Stimulated activated naive CD8-positive, alpha-beta T cell treated with anti-CD3 and anti-CD28 coated beads, Interleukin-15, amount 100 ng/mL, for 72 hours (primary cell): ENCODE data around the gene ABHD16A.

Experiments
- ATAC-seq: fragments of 150-1000 bp; cut with Tn5 transposase; 2 replicates; pipeline ENCODE4 v1.10.0; 2021; ENCODE audit warnings: mild to moderate bottlenecking, moderate library complexity
- DNase-seq, 2 donors: peaks; one replicate each; pipeline ENCODE4 v3.0.0; 2021 to 2022
- H3K27ac Mint-ChIP-seq, 2 donors: one replicate each; pipeline ENCODE4 v1.8.0; 2022; ENCODE audit warnings: mild to moderate bottlenecking in 2 of 2, mixed read lengths in 2 of 2, moderate library complexity in 2 of 2
- H3K27me3 Mint-ChIP-seq: one replicate; pipeline ENCODE4 v1.8.0; 2022; ENCODE audit warnings: mixed read lengths
- H3K4me1 Mint-ChIP-seq: one replicate; pipeline ENCODE4 v1.8.0; 2022; ENCODE audit warnings: mild to moderate bottlenecking, mixed read lengths
- H3K4me3 Mint-ChIP-seq, 2 donors: one replicate each; pipeline ENCODE4 v1.8.0; 2022; ENCODE audit warnings: mild to moderate bottlenecking in 2 of 2, mixed read lengths in 2 of 2, moderate library complexity in 1 of 2
- H3K9me3 Mint-ChIP-seq, 2 donors: one replicate each; pipeline ENCODE4 v1.8.0; 2022; ENCODE audit warnings: mixed read lengths in 2 of 2

The ABHD16A gene

GRCh38 chr6:31690231-31691077 is 12.7 kb downstream of the ABHD16A start:
- ATAC-seq: no peak
- Mint-ChIP-seq H3K4me3 (no peak overlapping the region), H3K27me3 (no peaks in the 10 kb centered on the region), H3K4me1 (peaks cover 13% of the 10 kb centered on the region), H3K27ac (peak overlapping the region; percentile 57 to 59), H3K9me3 (no peaks in the 10 kb centered on the region)
- DNase-seq: no peak

GRCh38 chr6:31689249-31690110 is 13.6 kb downstream of the ABHD16A start:
- DNase-seq (no peak), ATAC-seq (peak; percentile 62)
- peak overlapping the region in 1 of 2 donors; percentile 28 for H3K27ac Mint-ChIP-seq
- no peaks in the 10 kb centered on the region for H3K27me3 Mint-ChIP-seq
- no peaks in the 10 kb centered on the region for H3K9me3 Mint-ChIP-seq
- H3K4me1 Mint-ChIP-seq: peaks cover 13% of the 10 kb centered on the region
- no peak overlapping the region for H3K4me3 Mint-ChIP-seq

GRCh38 chr6:31687860-31688693 is 15.0 kb downstream of the ABHD16A start:
- no peak for DNase-seq

DNA sequence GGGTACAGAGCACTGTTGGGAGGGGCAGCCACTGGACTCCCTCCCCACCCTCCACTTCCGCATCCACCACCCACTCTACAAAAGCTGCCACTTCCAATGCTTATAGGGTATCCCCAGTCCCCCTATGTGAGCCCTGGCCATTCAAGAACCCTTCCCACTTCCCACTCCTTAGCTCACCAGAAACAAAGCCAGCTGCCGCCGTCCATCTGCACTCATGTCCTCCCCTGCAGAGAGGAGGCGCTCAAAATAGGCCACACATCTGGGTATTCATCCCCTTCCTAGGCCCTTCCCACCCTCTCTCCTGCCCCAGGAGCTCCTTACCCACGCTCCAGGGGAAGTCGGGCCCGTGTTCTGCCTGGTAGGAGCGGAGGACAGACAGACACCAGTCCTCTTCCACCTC is 15.8 kb downstream of the ABHD16A start:
- no peak overlapping the region for H3K27ac Mint-ChIP-seq
- no peak for DNase-seq
- no peaks in the 10 kb centered on the region for H3K27me3 Mint-ChIP-seq

More at GRCh38 chr6:31687860-31688693, 15.0 kb downstream of the ABHD16A start:
- H3K27me3 Mint-ChIP-seq: no peaks in the 10 kb centered on the region
- peaks cover 13% of the 10 kb centered on the region for H3K4me1 Mint-ChIP-seq
- H3K9me3 Mint-ChIP-seq: no peaks in the 10 kb centered on the region
- no peak overlapping the region for H3K4me3 Mint-ChIP-seq
- ATAC-seq: no peak
- H3K27ac Mint-ChIP-seq: peak overlapping the region in 1 of 2 donors; percentile 24

DNA sequence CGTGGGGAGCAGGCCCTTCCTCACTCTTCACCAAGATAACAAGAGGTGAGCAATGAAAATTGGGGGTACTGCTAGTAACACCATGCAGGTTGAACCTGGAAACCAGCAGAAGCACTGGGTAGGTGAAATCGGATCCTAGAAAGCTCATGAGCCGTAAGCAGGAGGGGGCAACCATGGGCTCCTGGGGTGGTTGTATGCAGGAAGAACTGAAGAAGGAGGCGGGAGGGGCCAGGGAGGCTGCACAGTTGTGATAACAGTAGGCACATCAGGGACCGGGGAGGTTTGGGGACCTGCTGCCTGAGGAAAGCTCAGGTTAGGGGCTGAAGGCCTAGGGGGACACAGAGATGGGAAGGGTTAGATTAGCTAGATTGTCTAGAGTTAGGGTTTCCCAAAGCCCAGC is 16.6 kb downstream of the ABHD16A start:
- no peak overlapping the region for H3K4me3 Mint-ChIP-seq
- peak overlapping the region in 1 of 2 donors; percentile 59 for H3K27ac Mint-ChIP-seq
- H3K4me1 Mint-ChIP-seq: peaks cover 16% of the 10 kb centered on the region
- H3K27me3 Mint-ChIP-seq: no peaks in the 10 kb centered on the region
- DNase-seq: no peak
- no peak for ATAC-seq
- no peaks in the 10 kb centered on the region for H3K9me3 Mint-ChIP-seq

More for the DNA sequence above, 15.8 kb downstream of the ABHD16A start:
- Mint-ChIP-seq H3K4me1 (peaks cover 13% of the 10 kb centered on the region), H3K4me3 (no peak overlapping the region), H3K9me3 (no peaks in the 10 kb centered on the region)
- ATAC-seq: no peak

DNA sequence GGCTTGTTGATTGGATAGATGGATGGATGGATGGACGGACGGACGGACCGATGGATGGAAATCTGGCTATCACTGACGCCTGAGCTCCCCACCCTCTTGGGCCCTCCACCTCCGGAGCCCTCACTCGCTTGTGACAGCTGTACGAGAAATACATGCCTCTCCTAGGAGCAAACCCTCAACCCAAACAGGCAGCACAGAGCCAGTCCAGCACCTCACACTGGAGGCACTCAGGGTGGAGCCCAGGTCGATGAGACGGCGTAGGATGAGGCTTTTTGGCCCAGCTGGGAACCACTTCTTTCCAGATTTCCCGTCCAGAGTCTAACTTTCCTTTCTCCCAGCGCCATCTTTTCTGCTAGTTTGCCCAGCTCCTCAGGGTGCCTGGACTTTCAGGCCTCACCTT is 19.5 kb downstream of the ABHD16A start:
- ATAC-seq (no peak), DNase-seq (no peak)
- no peaks in the 10 kb centered on the region for H3K27me3 Mint-ChIP-seq
- peaks cover 20% of the 10 kb centered on the region for H3K4me1 Mint-ChIP-seq
- H3K4me3 Mint-ChIP-seq: no peak overlapping the region
- no peaks in the 10 kb centered on the region for H3K9me3 Mint-ChIP-seq
- no peak overlapping the region for H3K27ac Mint-ChIP-seq

GRCh38 chr6:31681135-31681671 is 21.9 kb downstream of the ABHD16A start:
- Mint-ChIP-seq H3K27ac (peak overlapping the region; percentile 86 to 90), H3K4me3 (peak overlapping the region; percentile 80 to 85), H3K9me3 (no peaks in the 10 kb centered on the region), H3K4me1 (peaks cover 20% of the 10 kb centered on the region), H3K27me3 (no peaks in the 10 kb centered on the region)
- ATAC-seq (peak; percentile 75), DNase-seq (peak; percentile 50 to 58)

DNA sequence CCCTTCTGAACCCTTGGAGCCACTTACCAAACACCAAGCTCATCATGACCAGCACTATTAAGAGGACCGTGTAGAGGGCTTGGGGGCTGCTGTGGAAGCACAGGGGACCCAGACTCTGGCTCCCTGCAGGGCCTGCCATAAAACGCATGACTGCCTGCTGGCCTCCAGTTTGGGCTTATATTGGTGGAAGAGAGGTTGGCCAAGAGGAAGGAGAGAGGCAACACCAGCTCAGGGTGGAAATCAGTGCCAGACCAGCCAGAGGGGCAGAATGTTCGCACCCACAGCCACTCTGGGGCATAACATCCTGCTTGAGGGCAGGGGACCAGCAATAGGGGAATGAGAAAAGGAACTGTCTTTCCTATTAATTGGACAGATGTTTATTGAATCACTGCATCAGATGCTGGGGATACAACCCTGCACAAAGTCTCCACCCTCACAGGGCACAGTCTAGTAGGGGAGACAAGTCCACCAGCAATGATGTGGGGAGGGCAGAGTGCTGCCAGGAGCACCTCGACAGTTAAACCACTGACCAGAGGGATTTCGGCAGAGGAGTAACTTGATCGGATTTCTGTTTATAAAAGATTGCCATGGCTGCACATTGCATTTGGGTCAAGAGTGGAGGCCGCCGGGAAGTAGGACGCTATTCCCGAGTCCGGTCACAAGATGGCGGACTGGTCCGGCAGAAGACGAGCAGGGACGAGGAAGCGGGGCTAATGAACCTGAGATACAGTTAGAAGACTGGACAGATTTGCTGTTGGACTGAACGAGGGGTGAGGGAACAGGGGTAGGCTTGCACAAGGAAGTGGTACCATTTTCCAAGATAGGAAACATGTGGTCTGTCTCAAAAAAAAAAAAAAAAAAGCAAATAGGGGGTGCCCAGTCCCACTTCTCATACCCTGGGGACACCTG is 22.6 kb downstream of the ABHD16A start, which contains the start of gene LY6G5C:
Gene LY6G5C, minus strand, starts transcription at position 842 of the 909 bp plus-strand sequence. Its CDS starts 694 bp downstream, at position 148.
- H3K9me3 Mint-ChIP-seq: no peaks in the 10 kb centered on the region
- H3K4me3 Mint-ChIP-seq: peak within 1 kb of the TSS; percentile 80 to 85
- ATAC-seq (peak; percentile 75), DNase-seq (peak; percentile 57 to 72)
- H3K27ac Mint-ChIP-seq: peak within 1 kb of the TSS; percentile 86 to 94
- H3K27me3 Mint-ChIP-seq: no peaks in the 10 kb centered on the region
- peaks cover 20% of the 10 kb centered on the region for H3K4me1 Mint-ChIP-seq

DNA sequence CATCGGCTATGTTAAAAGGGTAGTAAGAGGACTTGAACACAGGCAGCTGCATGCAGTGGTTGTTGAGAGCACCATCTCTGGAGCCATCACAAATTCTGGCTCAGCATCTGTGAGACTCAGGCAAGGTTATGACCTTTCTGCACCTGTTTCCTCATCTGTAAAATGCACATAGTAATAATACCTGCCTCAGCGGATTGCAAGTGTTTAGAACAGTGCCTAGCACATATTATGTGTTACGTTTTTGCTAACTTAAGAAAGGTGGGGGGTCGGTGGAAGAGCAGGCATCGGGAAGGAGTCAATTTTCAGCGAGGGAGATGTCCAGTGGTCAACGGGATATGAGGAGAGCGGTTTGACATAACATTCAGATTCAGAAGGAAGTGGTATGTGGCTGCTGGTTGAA is 25.2 kb downstream of the ABHD16A start:
- DNase-seq: no peak
- Mint-ChIP-seq H3K27ac (peak overlapping the region in 1 of 2 donors; percentile 0), H3K27me3 (no peaks in the 10 kb centered on the region), H3K4me3 (no peak overlapping the region), H3K4me1 (peaks cover 20% of the 10 kb centered on the region), H3K9me3 (no peaks in the 10 kb centered on the region)
- ATAC-seq: no peak

DNA sequence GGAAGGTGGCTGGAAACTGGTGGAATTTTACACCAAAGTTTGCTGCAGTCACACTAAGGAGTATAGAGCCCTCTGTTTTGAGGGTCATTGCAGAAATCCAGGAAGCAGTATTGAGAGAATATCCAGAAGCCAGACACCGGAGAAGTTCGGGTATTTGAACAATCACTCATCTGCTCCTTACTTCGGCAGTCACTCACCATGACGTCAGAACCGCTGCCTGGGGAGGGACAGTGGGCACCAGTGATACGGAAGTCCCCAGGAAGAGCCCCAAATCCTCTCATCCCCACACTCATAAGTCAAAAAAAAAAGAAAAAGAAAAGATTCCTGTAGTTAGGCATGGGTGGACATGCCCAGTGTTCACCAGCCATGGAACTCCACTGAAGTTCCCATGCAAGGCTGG is 26.2 kb downstream of the ABHD16A start:
- DNase-seq: no peak
- Mint-ChIP-seq H3K27ac (peak overlapping the region in 1 of 2 donors; percentile 20), H3K27me3 (no peaks in the 10 kb centered on the region), H3K4me1 (peaks cover 20% of the 10 kb centered on the region), H3K4me3 (no peak overlapping the region), H3K9me3 (no peaks in the 10 kb centered on the region)
- no peak for ATAC-seq

GRCh38 chr6:31676322-31676903 is 26.7 kb downstream of the ABHD16A start:
- no peak overlapping the region for H3K27ac Mint-ChIP-seq
- no peak overlapping the region for H3K4me3 Mint-ChIP-seq
- no peak for ATAC-seq

GRCh38 chr6:31669676-31670075 is 33.4 kb downstream of the ABHD16A start, which contains the start of gene LY6G5B:
Gene LY6G5B (plus strand): TSS chr6:31669976. CDS start chr6:31670951, 975 bp downstream.
- H3K9me3 Mint-ChIP-seq: no peaks in the 10 kb centered on the region
- no peak within 1 kb of the TSS for H3K4me3 Mint-ChIP-seq
- no peak for ATAC-seq
- peak within 1 kb of the TSS in 1 of 2 donors; percentile 54 for H3K27ac Mint-ChIP-seq
- peaks cover 35% of the 10 kb centered on the region for H3K4me1 Mint-ChIP-seq
- DNase-seq: no peak
- H3K27me3 Mint-ChIP-seq: no peaks in the 10 kb centered on the region

More at GRCh38 chr6:31676322-31676903, 26.7 kb downstream of the ABHD16A start:
- Mint-ChIP-seq H3K27me3 (no peaks in the 10 kb centered on the region), H3K9me3 (no peaks in the 10 kb centered on the region), H3K4me1 (peaks cover 15% of the 10 kb centered on the region)
- no peak for DNase-seq

GRCh38 chr6:31666337-31666965 is 36.7 kb downstream of the ABHD16A start:
- Mint-ChIP-seq H3K4me1 (peaks cover 66% of the 10 kb centered on the region), H3K4me3 (peak overlapping the region; percentile 87 to 97), H3K27ac (peak overlapping the region; percentile 98 to 99), H3K9me3 (no peaks in the 10 kb centered on the region), H3K27me3 (no peaks in the 10 kb centered on the region)
- ATAC-seq (no peak), DNase-seq (no peak)
